Calu3 (cell line): ENCODE data around the gene C5orf58. TPM values are rescaled to one million over a fixed set of nuclear protein-coding genes. Genes with fewer than 3 reads are reported as not detected.

ENCODE experiments used
- BruUV-seq: library from RNA; stranded (reverse); fragments of 400-500 nt; replicated peaks from 2 replicates; lab custom pipeline; 2021; lab: Mats Ljungman, UMichigan
- CTCF ChIA-PET: fragments of 300-600 bp; sonication (Branson Sonifier 250); formaldehyde crosslinking; loops from one replicate; lab custom pipeline; 2022; ENCODE audit warnings: antibody characterized with exemption; lab: Charles Lee
- DNase-seq: peaks from one replicate; pipeline ENCODE4 v3.0.0; 2022
- H3K27ac Mint-ChIP-seq: one replicate; pipeline ENCODE4 v1.8.0; 2022; ENCODE audit warnings: mixed read lengths; ENCODE audit not compliant: unreplicated experiment
- H3K27me3 Mint-ChIP-seq: one replicate; pipeline ENCODE4 v1.8.0; 2022; ENCODE audit warnings: mixed read lengths; ENCODE audit not compliant: unreplicated experiment
- H3K36me3 Mint-ChIP-seq: one replicate; pipeline ENCODE4 v1.8.0; 2022; ENCODE audit warnings: mild to moderate bottlenecking, moderate library complexity, mixed read lengths; ENCODE audit not compliant: insufficient read depth, unreplicated experiment
- H3K4me1 Mint-ChIP-seq: one replicate; pipeline ENCODE4 v1.8.0; 2022; ENCODE audit warnings: mild to moderate bottlenecking, low read depth, mixed read lengths; ENCODE audit not compliant: unreplicated experiment
- H3K4me3 Mint-ChIP-seq: one replicate; pipeline ENCODE4 v1.8.0; 2022; ENCODE audit warnings: mild to moderate bottlenecking, low read depth, moderate library complexity, mixed read lengths; ENCODE audit not compliant: unreplicated experiment
- H3K9me3 Mint-ChIP-seq: one replicate; pipeline ENCODE4 v1.8.0; 2022; ENCODE audit warnings: low read depth, mixed read lengths; ENCODE audit not compliant: unreplicated experiment
- CTCF ChIP-seq: fragments of 200-600 bp; IDR thresholded peaks from one replicate; pipeline ENCODE4 v1.8.0; 2022; ENCODE audit warnings: antibody characterized with exemption; ENCODE audit not compliant: unreplicated experiment
- intact Hi-C: fragments of 100-400 bp; cut with micrococcal nuclease; formaldehyde crosslinking; loops from one replicate; pipeline ENCODE4 v1.10.0; 2022; ENCODE audit not compliant: unreplicated experiment
- total RNA-seq: library from RNA; stranded (reverse); gene quantifications from 2 replicates; pipeline ENCODE4 v1.2.3, GENCODE V29; 2022

C5orf58 gene
- total RNA-seq, 1 experiment from 2014 or later = not detected

GRCh38 chr5:170186856-170187255 is 45.9 kb upstream of the C5orf58 start:
- intact Hi-C loops = loop anchor here (10.0 kb wide), 1 partner anchor 482 kb away; no protein-coding TSS in a partner anchor

GRCh38 chr5:170190436-170191134 is 42.2 kb upstream of the C5orf58 start:
- DNase-seq = no peak
- Mint-ChIP-seq H3K4me3 (no peak overlapping the region), H3K27ac (no peak overlapping the region), H3K36me3 (no peaks in the 10 kb centered on the region), H3K27me3 (peaks cover 69% of the 10 kb centered on the region), H3K9me3 (no peaks in the 10 kb centered on the region), H3K4me1 (no peaks in the 10 kb centered on the region)
- BruUV-seq = no TSS peak
- TF ChIP-seq CTCF = no peak
- intact Hi-C loops = no loop called here
- CTCF ChIA-PET = interaction anchor here (1.0 kb wide), 1 partner anchor 48 kb away, joined by 3 read pairs; no protein-coding TSS in a partner anchor

More at GRCh38 chr5:170186856-170187255, 45.9 kb upstream of the C5orf58 start:
- Mint-ChIP-seq H3K27me3 (peaks cover 73% of the 10 kb centered on the region), H3K27ac (no peak overlapping the region), H3K4me1 (no peaks in the 10 kb centered on the region), H3K4me3 (no peak overlapping the region), H3K9me3 (no peaks in the 10 kb centered on the region), H3K36me3 (no peaks in the 10 kb centered on the region)
- CTCF ChIA-PET = no interaction called here
- no peak for DNase-seq
- TF ChIP-seq CTCF = no peak
- no TSS peak for BruUV-seq

GRCh38 chr5:170192829-170193228 is 40.0 kb upstream of the C5orf58 start:
- peaks cover 70% of the 10 kb centered on the region for H3K27me3 Mint-ChIP-seq
- H3K4me1 Mint-ChIP-seq = no peaks in the 10 kb centered on the region
- no peak for TF ChIP-seq CTCF
- no peak for DNase-seq
- no peaks in the 10 kb centered on the region for H3K36me3 Mint-ChIP-seq
- BruUV-seq = no TSS peak
- CTCF ChIA-PET = no interaction called here
- intact Hi-C loops = no loop called here
- H3K27ac Mint-ChIP-seq = no peak overlapping the region
- H3K4me3 Mint-ChIP-seq = no peak overlapping the region
- H3K9me3 Mint-ChIP-seq = no peaks in the 10 kb centered on the region

GRCh38 chr5:170195961-170196360 is 36.8 kb upstream of the C5orf58 start:
- BruUV-seq = no TSS peak
- Mint-ChIP-seq H3K27ac (no peak overlapping the region), H3K36me3 (no peaks in the 10 kb centered on the region), H3K27me3 (peaks cover 70% of the 10 kb centered on the region), H3K4me3 (no peak overlapping the region), H3K4me1 (no peaks in the 10 kb centered on the region), H3K9me3 (no peaks in the 10 kb centered on the region)
- TF ChIP-seq CTCF = no peak
- intact Hi-C loops = no loop called here
- CTCF ChIA-PET = no interaction called here
- DNase-seq = no peak
